Cardiac muscle cell (in vitro differentiated cells and primary cell): ENCODE results near the gene SND1. TPM values are rescaled to one million over a fixed set of nuclear protein-coding genes. Genes with fewer than 3 reads are reported as not detected.

ENCODE experiments used
- DNase-seq, 2 donors: peaks; one replicate each; pipeline versions ENCODE4 v3.0.0 to v3.0.0-alpha.2; 2010 to 2017; ENCODE audit warnings: low read depth in 1 of 2, low spot score in 1 of 2
- H3K27ac ChIP-seq: fragments of 200-600 bp; sonication (generic); 2 replicates; pipeline ENCODE4 v1.5.1; 2016
- H3K27me3 ChIP-seq: fragments of 200-600 bp; sonication (generic); 2 replicates; pipeline ENCODE4 v1.6.0; 2016; ENCODE audit warnings: control low read depth
- H3K36me3 ChIP-seq: fragments of 200-600 bp; sonication (generic); 2 replicates; pipeline ENCODE4 v1.5.1; 2016; ENCODE audit warnings: control low read depth
- H3K4me1 ChIP-seq: fragments of 200-600 bp; sonication (generic); 2 replicates; pipeline ENCODE4 v1.8.1; 2017; ENCODE audit warnings: low read depth, mild to moderate bottlenecking, mixed run types
- H3K4me3 ChIP-seq: fragments of 200-600 bp; sonication (generic); 2 replicates; pipeline ENCODE4 v1.5.1; 2016; ENCODE audit warnings: mild to moderate bottlenecking
- H3K9me3 ChIP-seq: fragments of 200-600 bp; sonication (generic); 2 replicates; pipeline ENCODE4 v1.5.1; 2017; ENCODE audit warnings: low read depth, mild to moderate bottlenecking, control low read depth
- polyA plus RNA-seq: library from polyadenylated mRNA; unstranded; fragments of >200 nt; fragmentation: Nextera tagmentation; extraction: Ambion mirVana; gene quantifications from 2 replicates; pipeline ENCODE4 v1.2.1, GENCODE V29; 2016
- total RNA-seq: library from RNA; depleted of rRNA; stranded (reverse); fragments of >200 nt; gene quantifications from 2 replicates; pipeline ENCODE4 v1.2.3, GENCODE V29; 2016
- TF ChIP-seq, protein P1 (sequence below): IDR thresholded peaks from 2 replicates; pipeline ENCODE4 v1.5.1; 2012; ENCODE audit warnings: low read depth, mild to moderate bottlenecking, low read length

The SND1 gene
- total and polyA plus RNA-seq, 2 experiments from 2014 or later = 114 to 172 TPM

DNA sequence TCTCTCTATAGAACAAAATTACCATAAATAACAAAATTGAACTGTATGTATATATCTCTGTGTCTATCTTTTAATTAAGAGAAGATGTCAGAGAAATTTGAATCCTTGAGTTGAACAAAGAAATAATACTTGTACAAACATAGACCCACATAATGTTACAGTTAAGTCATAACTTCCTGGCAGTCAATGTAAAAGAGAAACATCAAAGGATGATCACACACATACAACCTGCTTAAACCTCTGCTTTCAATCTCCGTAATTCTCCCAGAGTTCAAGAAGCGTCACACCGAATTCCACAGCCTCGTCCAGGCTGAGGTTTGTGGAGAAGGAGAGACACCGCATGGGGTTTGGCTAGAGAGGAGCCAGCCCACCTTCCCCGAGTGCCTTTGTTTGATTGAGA lies 419.4 kb downstream of the SND1 start:
- Histone ChIP-seq H3K4me1 (no peaks in the 10 kb centered on the region), H3K27me3 (no peaks in the 10 kb centered on the region), H3K27ac (no peak overlapping the region), H3K9me3 (no peaks in the 10 kb centered on the region), H3K36me3 (no peaks in the 10 kb centered on the region), H3K4me3 (no peak overlapping the region)
- DNase-seq = no peak
- TF ChIP-seq, protein P1, sequence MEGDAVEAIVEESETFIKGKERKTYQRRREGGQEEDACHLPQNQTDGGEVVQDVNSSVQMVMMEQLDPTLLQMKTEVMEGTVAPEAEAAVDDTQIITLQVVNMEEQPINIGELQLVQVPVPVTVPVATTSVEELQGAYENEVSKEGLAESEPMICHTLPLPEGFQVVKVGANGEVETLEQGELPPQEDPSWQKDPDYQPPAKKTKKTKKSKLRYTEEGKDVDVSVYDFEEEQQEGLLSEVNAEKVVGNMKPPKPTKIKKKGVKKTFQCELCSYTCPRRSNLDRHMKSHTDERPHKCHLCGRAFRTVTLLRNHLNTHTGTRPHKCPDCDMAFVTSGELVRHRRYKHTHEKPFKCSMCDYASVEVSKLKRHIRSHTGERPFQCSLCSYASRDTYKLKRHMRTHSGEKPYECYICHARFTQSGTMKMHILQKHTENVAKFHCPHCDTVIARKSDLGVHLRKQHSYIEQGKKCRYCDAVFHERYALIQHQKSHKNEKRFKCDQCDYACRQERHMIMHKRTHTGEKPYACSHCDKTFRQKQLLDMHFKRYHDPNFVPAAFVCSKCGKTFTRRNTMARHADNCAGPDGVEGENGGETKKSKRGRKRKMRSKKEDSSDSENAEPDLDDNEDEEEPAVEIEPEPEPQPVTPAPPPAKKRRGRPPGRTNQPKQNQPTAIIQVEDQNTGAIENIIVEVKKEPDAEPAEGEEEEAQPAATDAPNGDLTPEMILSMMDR = no peak

DNA sequence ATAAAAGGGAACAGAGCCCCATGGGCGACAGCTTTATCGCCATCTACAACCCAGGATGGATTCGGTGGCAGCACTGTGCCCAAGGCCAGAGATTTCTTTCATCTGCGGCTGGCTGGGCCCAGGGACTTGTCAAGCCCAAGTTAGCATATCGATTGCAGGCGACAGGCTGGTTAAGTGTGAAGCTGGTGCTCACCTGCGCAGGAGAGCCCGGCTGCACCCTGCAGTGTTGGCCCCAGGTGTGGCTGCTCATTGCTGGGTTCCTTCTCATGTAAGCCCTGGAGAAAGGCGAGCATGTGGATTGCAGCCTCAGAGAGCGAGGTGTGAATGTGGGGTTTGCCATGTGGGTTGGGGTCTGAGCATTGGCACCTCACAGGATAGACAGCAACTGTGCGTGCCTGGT lies 419.8 kb downstream of the SND1 start:
- H3K4me1 ChIP-seq = no peaks in the 10 kb centered on the region
- DNase-seq = no peak
- H3K36me3 ChIP-seq = no peaks in the 10 kb centered on the region
- no peak overlapping the region for H3K4me3 ChIP-seq
- no peaks in the 10 kb centered on the region for H3K9me3 ChIP-seq
- H3K27me3 ChIP-seq = no peaks in the 10 kb centered on the region
- no peak overlapping the region for H3K27ac ChIP-seq
- TF ChIP-seq, protein P1 = no peak

DNA sequence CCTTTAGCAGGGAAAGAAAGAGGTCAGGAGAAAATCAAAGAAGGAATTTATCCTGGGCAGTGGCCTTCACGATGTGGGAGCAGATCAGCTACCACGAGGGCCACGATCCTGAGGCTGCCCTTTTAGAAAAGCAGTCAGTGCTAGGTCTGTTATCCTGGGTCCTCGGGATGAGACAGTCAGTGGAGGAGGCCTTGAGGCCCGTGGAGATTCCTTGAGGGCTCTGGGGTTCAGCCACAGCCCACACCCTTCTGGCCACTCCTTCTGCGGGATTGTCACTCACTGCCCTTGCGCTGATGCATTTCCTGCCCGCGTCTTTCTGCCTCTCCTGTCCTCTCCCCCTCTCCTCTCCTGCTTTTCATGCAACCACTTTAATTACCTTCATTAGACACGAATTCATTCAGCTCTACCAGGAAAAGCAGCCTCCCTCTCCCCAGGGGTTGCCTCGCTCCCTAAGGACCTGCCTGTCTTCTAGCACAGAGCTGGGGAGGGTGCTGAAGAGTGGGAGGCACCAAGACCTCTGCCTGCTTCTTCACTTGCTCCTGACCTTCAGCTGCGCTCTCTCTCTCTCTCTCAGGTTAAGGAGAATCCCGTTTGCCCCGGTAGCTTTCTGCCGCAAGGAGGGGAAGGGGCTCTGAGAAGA lies 421.8 kb downstream of the SND1 start:
- Histone ChIP-seq H3K27me3 (no peaks in the 10 kb centered on the region), H3K36me3 (no peaks in the 10 kb centered on the region), H3K4me1 (no peaks in the 10 kb centered on the region), H3K27ac (no peak overlapping the region), H3K9me3 (no peaks in the 10 kb centered on the region), H3K4me3 (no peak overlapping the region)
- TF ChIP-seq, protein P1 = no peak
- no peak for DNase-seq

DNA sequence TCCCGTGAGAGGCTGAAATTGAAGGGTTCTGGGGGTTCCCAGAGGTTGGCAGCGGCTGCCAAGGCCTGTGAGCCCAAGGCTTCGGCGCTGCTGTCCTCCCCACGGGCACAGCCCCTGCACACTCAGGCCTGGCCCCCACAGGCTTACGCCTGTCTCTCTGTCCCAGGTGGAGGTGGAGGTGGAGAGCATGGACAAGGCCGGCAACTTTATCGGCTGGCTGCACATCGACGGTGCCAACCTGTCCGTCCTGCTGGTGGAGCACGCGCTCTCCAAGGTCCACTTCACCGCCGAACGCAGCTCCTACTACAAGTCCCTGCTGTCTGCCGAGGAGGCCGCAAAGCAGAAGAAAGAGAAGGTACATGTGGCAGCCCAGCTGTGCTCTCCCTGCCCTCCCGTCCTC lies 422.3 kb downstream of the SND1 start:
- DNase-seq = no peak
- Histone ChIP-seq H3K36me3 (no peaks in the 10 kb centered on the region), H3K9me3 (no peaks in the 10 kb centered on the region), H3K4me3 (no peak overlapping the region), H3K27me3 (no peaks in the 10 kb centered on the region), H3K27ac (no peak overlapping the region), H3K4me1 (no peaks in the 10 kb centered on the region)
- TF ChIP-seq, protein P1 = no peak

DNA sequence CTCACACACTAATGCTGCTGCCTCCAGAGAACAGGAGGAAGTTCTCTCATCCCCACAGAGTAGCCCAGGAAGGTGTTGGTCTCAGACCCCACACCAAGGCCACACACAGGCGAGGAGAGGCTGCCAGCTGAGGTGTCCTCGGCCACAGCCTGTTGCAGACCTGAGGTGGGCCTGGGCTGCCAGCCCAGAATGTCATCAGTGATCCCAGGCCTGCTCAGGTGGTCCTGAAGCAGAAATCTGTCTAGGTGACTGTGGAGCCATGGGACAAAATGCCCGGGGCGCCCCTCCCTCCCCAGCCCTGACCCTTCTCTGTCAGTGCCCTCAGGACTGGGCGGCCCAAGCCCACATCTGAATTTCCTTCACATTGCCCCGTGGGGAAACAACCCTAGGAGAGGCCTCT lies 422.7 kb downstream of the SND1 start:
- Histone ChIP-seq H3K36me3 (no peaks in the 10 kb centered on the region), H3K4me3 (no peak overlapping the region), H3K4me1 (no peaks in the 10 kb centered on the region), H3K27me3 (no peaks in the 10 kb centered on the region), H3K27ac (no peak overlapping the region), H3K9me3 (no peaks in the 10 kb centered on the region)
- no peak for DNase-seq
- TF ChIP-seq, protein P1 = no peak
